ENCODE measurements around the gene TECTB. TPM values are rescaled to one million over a fixed set of nuclear protein-coding genes. Genes with fewer than 3 reads are reported as not detected.
A peak's percentile ranks its signal among the peaks of the same experiment; 100 is the strongest.

The TECTB gene
- total RNA-seq, 1 experiment from 2014 or later: not detected

DNA sequence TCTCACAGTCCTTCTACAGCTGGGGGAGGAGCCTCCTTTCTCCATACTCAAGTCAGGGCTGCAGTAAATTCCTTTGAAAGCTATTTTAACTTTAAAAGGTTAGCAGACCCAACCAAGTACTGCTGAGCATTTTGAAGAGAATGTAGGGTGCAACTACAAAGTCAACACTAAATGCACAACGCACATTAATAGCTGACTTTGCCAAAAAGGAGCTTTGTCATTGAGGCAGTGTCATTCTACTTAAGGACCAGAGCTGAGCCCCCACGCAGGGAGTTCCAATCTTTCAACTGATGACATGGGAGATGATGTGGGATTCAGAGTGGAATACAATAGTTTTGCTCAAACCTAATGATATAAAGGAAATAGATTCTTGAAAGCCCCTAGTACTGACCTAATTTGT, 20.3 kb downstream of the TECTB start:
- Histone ChIP-seq H3K9me3 (ENCODE audit: low read depth, low read length, poor library complexity, severe bottlenecking) (no peaks in the 10 kb centered on the region), H3K4me3 (ENCODE audit: low read depth, low read length, poor library complexity, severe bottlenecking) (no peak overlapping the region), H3K27me3 (replicated peaks; ENCODE audit: insufficient read depth, low read depth, low read length, poor library complexity) (peaks cover 32% of the 10 kb centered on the region), H3K4me1 (ENCODE audit: insufficient read depth, low read length, poor library complexity, severe bottlenecking) (no peaks in the 10 kb centered on the region), H3K36me3 (ENCODE audit: insufficient read depth, low read length, poor library complexity, severe bottlenecking) (no peaks in the 10 kb centered on the region), H3K27ac (ENCODE audit: low read depth, low read length, poor library complexity, severe bottlenecking) (no peak overlapping the region)
- POLR2A ChIA-PET (ENCODE audit: low non-redundant PET): no interaction called here
- CTCF ChIA-PET: no interaction called here
- no TSS peak for BruUV-seq (replicated peaks)
- DNase-seq (ENCODE audit: low spot score): no peak
- no peak for TF ChIP-seq CTCF (conservative IDR thresholded peaks at IDR 0.05; ENCODE audit: low read depth, low read length)
- TF ChIP-seq EZH2 (IDR thresholded peaks at IDR 0.05; ENCODE audit: borderline replicate concordance, low read depth, low read length, poor library complexity, severe bottlenecking): no peak
- intact Hi-C loops (cut with micrococcal nuclease; ENCODE audit: unreplicated experiment): loop anchor here (10.0 kb wide), 1 partner anchor 119 kb away; the partner anchor contains the start of gene GPAM

DNA sequence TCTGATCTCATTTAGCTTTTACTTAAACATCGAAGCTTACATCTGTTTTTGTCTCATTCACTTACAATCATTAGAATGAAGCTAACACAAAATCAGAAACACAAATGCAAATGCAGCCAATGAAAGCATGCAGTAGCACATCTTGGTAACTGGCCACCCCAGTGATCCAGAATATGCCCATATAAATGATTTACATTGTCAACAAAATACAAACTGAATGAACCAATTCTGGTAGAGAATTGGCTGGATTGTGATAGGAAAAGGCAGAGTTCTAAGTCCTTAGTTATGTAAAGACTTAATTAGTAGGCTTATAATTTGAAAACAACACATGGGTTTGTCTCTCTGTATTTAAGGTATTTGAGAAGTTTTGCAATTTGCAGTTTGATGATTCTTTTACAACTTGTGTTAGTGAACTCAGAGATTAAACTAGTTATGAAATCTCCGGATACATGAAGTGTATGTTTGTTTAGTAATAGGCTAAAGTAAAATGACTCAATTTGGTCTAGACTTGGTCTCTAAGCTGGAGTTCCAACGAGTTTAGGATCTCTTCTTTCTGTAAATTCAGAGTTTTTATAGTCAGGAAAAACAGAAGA, 21.2 kb downstream of the TECTB start:
- Histone ChIP-seq H3K27me3 (replicated peaks; ENCODE audit: insufficient read depth, low read depth, low read length, poor library complexity) (peaks cover 32% of the 10 kb centered on the region), H3K4me3 (ENCODE audit: low read depth, low read length, poor library complexity, severe bottlenecking) (no peak overlapping the region), H3K27ac (ENCODE audit: low read depth, low read length, poor library complexity, severe bottlenecking) (no peak overlapping the region), H3K4me1 (ENCODE audit: insufficient read depth, low read length, poor library complexity, severe bottlenecking) (no peaks in the 10 kb centered on the region), H3K36me3 (ENCODE audit: insufficient read depth, low read length, poor library complexity, severe bottlenecking) (no peaks in the 10 kb centered on the region), H3K9me3 (ENCODE audit: low read depth, low read length, poor library complexity, severe bottlenecking) (no peaks in the 10 kb centered on the region)
- DNase-seq (ENCODE audit: low spot score): no peak
- BruUV-seq (replicated peaks): no TSS peak
- ChIA-PET POLR2A (ENCODE audit: low non-redundant PET) (no interaction called here), CTCF (no interaction called here)
- TF ChIP-seq EZH2 (IDR thresholded peaks at IDR 0.05; ENCODE audit: borderline replicate concordance, low read depth, low read length, poor library complexity, severe bottlenecking) (no peak), CTCF (conservative IDR thresholded peaks at IDR 0.05; ENCODE audit: low read depth, low read length) (no peak)
- intact Hi-C loops (cut with micrococcal nuclease; ENCODE audit: unreplicated experiment): loop anchor here (10.0 kb wide), 1 partner anchor 120 kb away; the partner anchor contains the start of gene GPAM

DNA sequence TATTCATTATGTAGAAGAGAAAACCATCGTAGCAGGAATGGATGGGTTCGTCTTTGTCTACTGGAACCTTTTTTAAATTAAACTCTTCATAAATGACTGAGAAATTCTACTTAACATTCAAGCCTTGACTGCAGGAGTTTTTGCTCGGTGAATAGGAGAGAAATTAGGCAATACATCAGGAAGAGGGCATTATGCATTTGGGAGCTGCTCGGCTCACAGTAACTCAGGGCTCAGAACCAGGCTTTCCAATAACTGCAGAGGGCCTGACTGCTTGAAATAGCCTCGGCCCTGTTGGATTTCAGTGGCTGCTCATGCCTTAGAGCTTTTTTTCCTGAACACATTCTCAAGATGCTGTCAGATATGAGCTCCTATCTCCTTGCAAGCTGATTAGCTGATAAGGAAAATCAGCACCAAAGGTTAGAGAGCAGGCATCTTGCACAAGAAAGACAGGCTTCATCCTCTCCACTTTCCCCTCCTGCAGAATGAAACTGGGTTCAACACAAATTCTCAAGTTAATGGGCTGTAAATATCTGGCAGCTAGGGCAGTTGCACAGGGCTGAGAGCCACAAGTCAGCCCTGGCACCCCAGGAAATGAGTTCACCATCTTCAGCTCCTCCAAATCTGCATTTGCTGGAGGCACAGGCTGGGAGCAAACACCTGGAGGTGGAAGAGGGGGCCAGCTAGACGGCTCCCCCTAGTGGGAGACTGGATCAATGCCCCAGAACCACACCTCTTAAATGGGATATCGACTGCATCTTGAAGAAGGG, 24.3 kb downstream of the TECTB start:
- Histone ChIP-seq H3K4me3 (ENCODE audit: low read depth, low read length, poor library complexity, severe bottlenecking) (no peak overlapping the region), H3K27ac (ENCODE audit: low read depth, low read length, poor library complexity, severe bottlenecking) (no peak overlapping the region), H3K4me1 (ENCODE audit: insufficient read depth, low read length, poor library complexity, severe bottlenecking) (no peaks in the 10 kb centered on the region), H3K36me3 (ENCODE audit: insufficient read depth, low read length, poor library complexity, severe bottlenecking) (no peaks in the 10 kb centered on the region), H3K27me3 (replicated peaks; ENCODE audit: insufficient read depth, low read depth, low read length, poor library complexity) (peaks cover 39% of the 10 kb centered on the region), H3K9me3 (ENCODE audit: low read depth, low read length, poor library complexity, severe bottlenecking) (no peaks in the 10 kb centered on the region)
- no peak for TF ChIP-seq EZH2 (IDR thresholded peaks at IDR 0.05; ENCODE audit: borderline replicate concordance, low read depth, low read length, poor library complexity, severe bottlenecking)
- peak; percentile 79 for TF ChIP-seq CTCF (conservative IDR thresholded peaks at IDR 0.05; ENCODE audit: low read depth, low read length)
- DNase-seq (ENCODE audit: low spot score): peak; percentile 41
- no TSS peak for BruUV-seq (replicated peaks)
- CTCF ChIA-PET: interaction anchor here (0.6 kb wide), 1 partner anchor 391 kb away, joined by 5 read pairs; no protein-coding TSS in a partner anchor
- POLR2A ChIA-PET (ENCODE audit: low non-redundant PET): no interaction called here
- intact Hi-C loops (cut with micrococcal nuclease; ENCODE audit: unreplicated experiment): loop anchor here (10.0 kb wide), 1 partner anchor 123 kb away; the partner anchor contains the start of gene GPAM
